Esophagus squamous epithelium (tissue), 5 donors: ENCODE measurements around the gene CISD3. TPM values are rescaled to one million over a fixed set of nuclear protein-coding genes. Genes with fewer than 3 reads are reported as not detected.

Experiments
- DNase-seq: peaks from one replicate; lab custom pipeline; 2025; lab: John Stamatoyannopoulos, UW
- H3K27ac ChIP-seq, 4 donors: fragments of 200-600 bp; sonication (generic); one replicate each; pipeline ENCODE4 v1.5.1; 2016 to 2019; ENCODE audit warnings: mild to moderate bottlenecking in 1 of 4
- H3K27me3 ChIP-seq, 4 donors: fragments of 200-600 bp; sonication (generic); 1 replicate in 3 of 4; 2 replicates in 1 of 4; pipeline versions ENCODE4 v1.5.1 to v1.6.0; 2017 to 2021; ENCODE audit warnings: antibody characterized with exemption in 1 of 4
- H3K36me3 ChIP-seq, 3 donors: fragments of 200-600 bp; sonication (generic); one replicate each; pipeline ENCODE4 v1.5.1; 2016 to 2019
- H3K4me1 ChIP-seq, 3 donors: fragments of 200-600 bp; sonication (generic); one replicate each; pipeline ENCODE4 v1.5.1; 2017 to 2019
- H3K4me3 ChIP-seq, 4 donors: fragments of 200-600 bp; sonication (generic); 1 replicate in 3 of 4; 2 replicates in 1 of 4; pipeline ENCODE4 v1.5.1; 2016 to 2019; ENCODE audit warnings: mild to moderate bottlenecking in 2 of 4, moderate library complexity in 1 of 4
- H3K9me3 ChIP-seq, 3 donors: fragments of 200-600 bp; sonication (generic); one replicate each; pipeline ENCODE4 v1.5.1; 2016 to 2019
- CTCF ChIP-seq, 6 experiments: fragments of 450-650 bp in 4 of 6; fragments of 200-600 bp in 2 of 6; sonication (generic) in 2 of 6; IDR thresholded peaks; one replicate each; pipeline ENCODE4 v1.5.1; 2016 to 2019; ENCODE audit warnings: antibody characterized with exemption in 6 of 6, mild to moderate bottlenecking in 4 of 6, moderate library complexity in 4 of 6
- POLR2A ChIP-seq, 4 donors: fragments of 450-650 bp; IDR thresholded peaks; one replicate each; pipeline ENCODE4 v1.6.1; 2017; ENCODE audit warnings: antibody characterized with exemption in 4 of 4, mild to moderate bottlenecking in 4 of 4, moderate library complexity in 3 of 4
- WGBS, 2 donors: methylation state at CpG; one replicate each; pipeline ENCODE4 v1.1.5; 2018; 5-methylcytosine and 5-hydroxymethylcytosine counted together
- intact Hi-C: fragments of 100-400 bp; cut with DNase I; formaldehyde crosslinking; loops from one replicate; pipeline ENCODE4 v1.15.0; 2022
- total RNA-seq, 4 donors: library from RNA; depleted of rRNA; stranded (reverse); fragments of >200 nt; gene quantifications; one replicate each; pipeline ENCODE4 v1.1.0, GENCODE V29; 2016
- donor health status: DM: yes; HTN: yes; CAD: no.

CISD3 gene
- total RNA-seq, 4 donors from 2014 or later: 4.9 to 8.3 (median 7.8) TPM

- WGBS, 2 donors: 78 to 79% methylated on average over 17 to 20 of the region's 21 CpGs
- peaks cover 0 to 59% (median 17%) of the 10 kb centered on the region in 3 donors for H3K4me1 ChIP-seq
- H3K27ac ChIP-seq: no peak overlapping the region
- DNase-seq: no peak
- no peak overlapping the region for H3K4me3 ChIP-seq
- H3K27me3 ChIP-seq: no peaks in the 10 kb centered on the region
- TF ChIP-seq POLR2A (IDR thresholded peaks at IDR 0.05) (no peak), CTCF (IDR thresholded peaks at IDR 0.05) (no peak)
- H3K9me3 ChIP-seq: no peaks in the 10 kb centered on the region
- peaks cover 12 to 56% (median 14%) of the 10 kb centered on the region in 3 donors for H3K36me3 ChIP-seq
- intact Hi-C loops: no loop called here
Observed at GRCh38 chr17:38707678-38708351, 22.3 kb upstream of the CISD3 start.

- Histone ChIP-seq H3K27me3 (no peaks in the 10 kb centered on the region), H3K27ac (no peak overlapping the region), H3K36me3 (peaks cover 12 to 70% (median 21%) of the 10 kb centered on the region in 3 donors), H3K4me3 (no peak overlapping the region), H3K9me3 (no peaks in the 10 kb centered on the region), H3K4me1 (peaks cover 0 to 45% (median 11%) of the 10 kb centered on the region in 3 donors)
- 81 to 93% methylated on average over 16 to 18 of the region's 18 CpGs for WGBS, 2 donors
- no peak for TF ChIP-seq CTCF (IDR thresholded peaks at IDR 0.05)
- no peak for TF ChIP-seq POLR2A (IDR thresholded peaks at IDR 0.05)
- no peak for DNase-seq
- intact Hi-C loops: no loop called here
Observed at GRCh38 chr17:38709104-38709820, 20.9 kb upstream of the CISD3 start.

GRCh38 chr17:38709864-38710603 is 20.1 kb upstream of the CISD3 start:
- no peak for DNase-seq
- TF ChIP-seq CTCF (IDR thresholded peaks at IDR 0.05) (no peak), POLR2A (IDR thresholded peaks at IDR 0.05) (no peak)
- H3K36me3 ChIP-seq: peaks cover 12 to 78% (median 24%) of the 10 kb centered on the region in 3 donors

GRCh38 chr17:38710604-38710962 is 19.6 kb upstream of the CISD3 start:
- H3K36me3 ChIP-seq: peaks cover 13 to 83% (median 30%) of the 10 kb centered on the region in 3 donors
- H3K27me3 ChIP-seq: no peaks in the 10 kb centered on the region
- H3K4me3 ChIP-seq: no peak overlapping the region
- intact Hi-C loops: no loop called here
- 85 to 94% methylated on average over 3 of the region's 3 CpGs for WGBS, 2 donors
- H3K27ac ChIP-seq: no peak overlapping the region
- no peak for DNase-seq
- H3K9me3 ChIP-seq: no peaks in the 10 kb centered on the region
- TF ChIP-seq CTCF (IDR thresholded peaks at IDR 0.05) (no peak), POLR2A (IDR thresholded peaks at IDR 0.05) (no peak)
- peaks cover 0 to 43% (median 11%) of the 10 kb centered on the region in 3 donors for H3K4me1 ChIP-seq

More at GRCh38 chr17:38709864-38710603, 20.1 kb upstream of the CISD3 start:
- Histone ChIP-seq H3K27ac (no peak overlapping the region), H3K4me3 (no peak overlapping the region), H3K9me3 (no peaks in the 10 kb centered on the region), H3K4me1 (peaks cover 0 to 43% (median 11%) of the 10 kb centered on the region in 3 donors), H3K27me3 (no peaks in the 10 kb centered on the region)
- intact Hi-C loops: no loop called here
- 53 to 55% methylated on average over 12 to 13 of the region's 13 CpGs for WGBS, 2 donors
